ENCODE measurements around the gene GSK3B. TPM values are rescaled to one million over a fixed set of nuclear protein-coding genes. Genes with fewer than 3 reads are reported as not detected.

Gene GSK3B
- total and polyA plus RNA-seq, 10 of the 15 experiments (the other 5 are each of a cell fraction or from before 2014, with no cell fraction given): 8.5 to 49.8 (median 25.5) TPM

- TF ChIP-seq USF1 (IDR thresholded peaks at IDR 0.05; ENCODE audit: borderline replicate concordance, extremely low read length, insufficient read depth, low read depth, low read length): no peak
- no peak for TF ChIP-seq STAT3 (IDR thresholded peaks at IDR 0.05; ENCODE audit: low read depth, low read length)
- TF ChIP-seq ZZZ3 (IDR thresholded peaks at IDR 0.05; ENCODE audit: control insufficient read depth, insufficient read length, low read depth): no peak
- TF ChIP-seq CBX3 (IDR thresholded peaks at IDR 0.05; ENCODE audit: borderline replicate concordance, low read depth): no peak
Measured at GRCh38 chr3:120028271-120029047, 65.8 kb downstream of the GSK3B start (continued).

DNA sequence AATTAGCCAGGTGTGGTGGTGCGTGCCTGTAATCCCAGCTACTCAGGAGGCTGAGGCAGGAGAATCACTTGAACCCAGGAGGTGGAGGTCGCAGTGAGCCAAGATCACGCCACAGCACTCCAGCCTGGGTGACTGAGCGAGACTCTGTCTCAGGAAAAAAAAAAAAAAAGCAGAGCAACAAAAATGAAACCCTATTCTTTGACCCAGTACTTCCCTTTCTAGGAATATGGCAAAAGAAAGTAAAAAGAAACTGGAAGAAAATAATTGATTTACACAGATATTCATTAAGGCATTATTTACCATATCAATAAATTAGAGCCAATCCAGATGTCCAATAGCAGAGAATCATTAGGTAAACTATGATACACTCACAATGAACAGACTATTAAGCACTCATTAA is 67.0 kb downstream of the GSK3B start:
- ChIA-PET CTCF (no interaction called here), RAD21 (ENCODE audit: unreplicated experiment) (no interaction called here), POLR2A (no interaction called here), SMC1A (ENCODE audit: uncharacterized antibody, unreplicated experiment) (no interaction called here)
- ATAC-seq: no peak
- peaks cover 83% of the 10 kb centered on the region for H3K79me2 ChIP-seq (ENCODE audit: control insufficient read depth, insufficient read depth, low read length)
- no peak overlapping the region for H3K4me2 ChIP-seq (ENCODE audit: control insufficient read depth, insufficient read depth)
- no peaks in the 10 kb centered on the region for H4K20me1 ChIP-seq (ENCODE audit: control insufficient read depth, insufficient read depth)
- no peaks in the 10 kb centered on the region; a peak in 1 of 4 replicates for H3K36me3 ChIP-seq (ENCODE audit: control insufficient read depth in 2 of 2, insufficient read depth in 2 of 2, low read length in 1 of 2)
- no TSS peak for BruUV-seq (replicated peaks)
- no peak overlapping the region for H3K27ac ChIP-seq (ENCODE audit: control insufficient read depth, insufficient read depth)
- in situ Hi-C loops (cut with MboI) (no loop called here), intact Hi-C loops (cut with micrococcal nuclease; ENCODE audit: unreplicated experiment) (no loop called here)
- WGBS (ENCODE audit: insufficient coverage, insufficient replicate concordance, low lambda C conversion rate, missing lambda C conversion rate): 100% methylated on average over 1 of the region's 4 CpGs
- no peak overlapping the region for H3K4me3 ChIP-seq
- no peaks in the 10 kb centered on the region for H3K4me1 ChIP-seq (ENCODE audit: control insufficient read depth, insufficient read depth, low read length)
- no peak for DNase-seq (ENCODE audit: low read depth, low spot score)
- H3K9ac ChIP-seq (ENCODE audit: control insufficient read depth, insufficient read depth, low read length): no peak overlapping the region
- no peak overlapping the region for H2AFZ ChIP-seq (ENCODE audit: control insufficient read depth, low read depth, low read length)
- H3K27me3 ChIP-seq (replicated peaks in 1 of 2; ENCODE audit: control insufficient read depth in 2 of 2, insufficient read depth in 2 of 2, low read length in 1 of 2): no peaks in the 10 kb centered on the region
- FAIRE-seq: no peak
- no peaks in the 10 kb centered on the region; the same call in 2 of the 3 replicates for H3K9me3 ChIP-seq (replicated peaks; ENCODE audit: control insufficient read depth, insufficient read depth, low read length)
- no peak for TF ChIP-seq IKZF2 (IDR thresholded peaks at IDR 0.05)
- no peak for TF ChIP-seq LARP7 (IDR thresholded peaks at IDR 0.05)
- TF ChIP-seq SIN3A (IDR thresholded peaks at IDR 0.05; ENCODE audit: low read depth, low read length): no peak
- TF ChIP-seq, protein P1, sequence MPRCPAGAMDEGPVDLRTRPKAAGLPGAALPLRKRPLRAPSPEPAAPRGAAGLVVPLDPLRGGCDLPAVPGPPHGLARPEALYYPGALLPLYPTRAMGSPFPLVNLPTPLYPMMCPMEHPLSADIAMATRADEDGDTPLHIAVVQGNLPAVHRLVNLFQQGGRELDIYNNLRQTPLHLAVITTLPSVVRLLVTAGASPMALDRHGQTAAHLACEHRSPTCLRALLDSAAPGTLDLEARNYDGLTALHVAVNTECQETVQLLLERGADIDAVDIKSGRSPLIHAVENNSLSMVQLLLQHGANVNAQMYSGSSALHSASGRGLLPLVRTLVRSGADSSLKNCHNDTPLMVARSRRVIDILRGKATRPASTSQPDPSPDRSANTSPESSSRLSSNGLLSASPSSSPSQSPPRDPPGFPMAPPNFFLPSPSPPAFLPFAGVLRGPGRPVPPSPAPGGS (IDR thresholded peaks at IDR 0.05; ENCODE audit: borderline replicate concordance, insufficient read depth, low read depth, low read length, poor library complexity, severe bottlenecking): no peak
- TF ChIP-seq NFIC (IDR thresholded peaks at IDR 0.05; ENCODE audit: low read depth, low read length): no peak
- TF ChIP-seq HDAC6 (IDR thresholded peaks at IDR 0.05; ENCODE audit: unreplicated experiment): no peak
- no peak for TF ChIP-seq MTA3 (IDR thresholded peaks at IDR 0.05; ENCODE audit: borderline replicate concordance, low read length)
- TF ChIP-seq SP1 (IDR thresholded peaks at IDR 0.05; ENCODE audit: low read depth, low read length): no peak
- TF ChIP-seq CHD4 (IDR thresholded peaks at IDR 0.05): no peak
- TF ChIP-seq BCL11A (IDR thresholded peaks at IDR 0.05; ENCODE audit: low read depth, low read length): no peak
- no peak for TF ChIP-seq ATF3 (IDR thresholded peaks at IDR 0.05; ENCODE audit: borderline replicate concordance, extremely low read depth, low read depth, low read length)
- no peak for TF ChIP-seq SMAD5 (IDR thresholded peaks at IDR 0.05; ENCODE audit: low read depth)
- no peak for TF ChIP-seq ZBTB40 (IDR thresholded peaks at IDR 0.05; ENCODE audit: borderline replicate concordance)
